CD4-positive, alpha-beta T cell treated with Interleukin-10 for 1 hour (primary cell): ENCODE measurements around the gene PPP1R37.

Experiments used
- DNase-seq: peaks from one replicate; pipeline ENCODE4 v3.0.0-alpha.2; 2020

The PPP1R37 gene

GRCh38 chr19:45140533-45140932, 47.6 kb downstream of the PPP1R37 start:
- DNase-seq: no peak

- DNase-seq: no peak
Observed at GRCh38 chr19:45141203-45141900, 48.4 kb downstream of the PPP1R37 start.

- DNase-seq: no peak
Observed at GRCh38 chr19:45142016-45142725, 49.2 kb downstream of the PPP1R37 start.

- DNase-seq: no peak
Observed at GRCh38 chr19:45142726-45143110, 49.7 kb downstream of the PPP1R37 start.

- DNase-seq: no peak
Observed at GRCh38 chr19:45144431-45145269, 51.7 kb downstream of the PPP1R37 start.

- DNase-seq: no peak
Observed at GRCh38 chr19:45145270-45146189, 52.6 kb downstream of the PPP1R37 start.

GRCh38 chr19:45146251-45146650, 53.3 kb downstream of the PPP1R37 start:
- DNase-seq: no peak

GRCh38 chr19:45146741-45147205, 53.8 kb downstream of the PPP1R37 start:
- no peak for DNase-seq

- no peak for DNase-seq
Observed at GRCh38 chr19:45147835-45148676, 55.1 kb downstream of the PPP1R37 start.

- no peak for DNase-seq
Observed at GRCh38 chr19:45149129-45149528, 56.1 kb downstream of the PPP1R37 start.

GRCh38 chr19:45150180-45150579, 57.2 kb downstream of the PPP1R37 start:
- no peak for DNase-seq

GRCh38 chr19:45150751-45151281, 57.8 kb downstream of the PPP1R37 start:
- DNase-seq: no peak

GRCh38 chr19:45151320-45151719, 58.3 kb downstream of the PPP1R37 start:
- DNase-seq: no peak

GRCh38 chr19:45151821-45152503, 59.0 kb downstream of the PPP1R37 start:
- no peak for DNase-seq

- peak; percentile 63 for DNase-seq
Observed at GRCh38 chr19:45152504-45153338, 59.7 kb downstream of the PPP1R37 start.

- DNase-seq: peak; percentile 37
Observed at GRCh38 chr19:45153339-45154063, 60.5 kb downstream of the PPP1R37 start.

- DNase-seq: no peak
Observed at GRCh38 chr19:45154064-45154827, 61.3 kb downstream of the PPP1R37 start.

GRCh38 chr19:45156011-45156630, 63.1 kb downstream of the PPP1R37 start:
- DNase-seq: no peak
